Measurements from ENCODE around the gene CCDC188.
"Not testable (repeated sequence)": the region's sequence is repeated elsewhere in the genome, so short reads cannot be mapped to it uniquely, and the experiment has no call there.

The CCDC188 gene

DNA sequence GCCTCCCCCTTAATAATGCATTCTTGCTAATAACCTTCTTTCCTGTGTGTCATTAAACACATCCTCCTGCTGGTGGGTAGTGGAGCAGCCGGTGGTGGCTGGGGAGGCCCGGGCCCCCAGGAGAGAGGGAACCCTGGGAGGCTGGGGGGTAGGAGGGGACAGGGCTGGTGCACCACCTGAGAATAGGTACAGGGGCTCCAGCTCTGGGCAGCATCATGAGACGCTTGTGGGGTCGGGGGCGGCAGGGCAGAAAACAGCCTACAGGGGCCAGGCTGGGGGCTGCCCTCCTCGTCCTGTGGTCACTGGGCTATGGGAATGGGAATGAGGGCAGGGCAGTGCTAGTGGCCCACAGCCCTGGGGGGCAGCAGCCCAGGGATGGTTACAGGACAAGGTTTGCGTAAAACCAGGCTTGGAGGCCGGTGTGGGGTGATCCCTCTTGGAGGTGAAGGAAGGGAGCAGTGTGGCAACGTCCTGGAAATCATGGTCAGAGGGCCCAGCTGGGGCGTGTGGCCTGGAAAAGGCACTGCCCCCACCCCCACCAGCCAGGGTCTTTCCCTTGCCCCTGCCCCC lies 18.5 kb upstream of the CCDC188 start:
- no peak for DNase-seq

DNA sequence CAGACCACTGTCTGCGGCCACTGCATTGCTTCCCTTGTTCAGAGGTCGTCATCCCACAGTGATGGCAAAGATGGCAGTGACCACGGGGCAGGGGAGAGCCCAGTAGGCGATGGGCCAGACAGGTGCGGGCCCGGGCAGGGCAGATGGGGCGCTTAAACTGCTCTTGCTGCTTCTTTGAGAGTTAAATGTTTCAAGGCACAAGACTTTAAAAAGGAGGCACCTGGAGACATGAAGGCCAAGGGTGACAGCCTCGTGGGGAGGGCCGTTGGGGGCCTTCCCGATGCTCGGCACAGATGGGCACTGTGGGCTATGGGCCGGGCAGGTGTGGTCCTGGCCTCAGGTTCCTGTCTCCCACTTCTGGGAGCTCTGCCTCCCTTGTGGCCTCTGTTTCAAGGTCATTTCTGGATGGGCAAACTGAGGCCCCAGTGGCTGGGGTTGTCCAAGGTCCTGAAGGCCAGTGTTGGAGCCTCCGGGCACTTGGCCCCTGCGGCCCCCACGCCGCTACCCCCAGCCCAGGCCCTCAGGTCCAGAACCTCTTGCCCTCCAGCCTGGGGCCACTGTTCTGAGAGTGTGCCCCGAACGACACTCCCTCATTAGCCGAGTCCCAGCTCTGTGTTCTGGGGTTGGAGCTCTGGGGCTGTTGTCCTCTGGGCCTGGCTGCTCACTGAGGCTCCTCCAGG lies 16.9 kb upstream of the CCDC188 start:
- DNase-seq = no peak

DNA sequence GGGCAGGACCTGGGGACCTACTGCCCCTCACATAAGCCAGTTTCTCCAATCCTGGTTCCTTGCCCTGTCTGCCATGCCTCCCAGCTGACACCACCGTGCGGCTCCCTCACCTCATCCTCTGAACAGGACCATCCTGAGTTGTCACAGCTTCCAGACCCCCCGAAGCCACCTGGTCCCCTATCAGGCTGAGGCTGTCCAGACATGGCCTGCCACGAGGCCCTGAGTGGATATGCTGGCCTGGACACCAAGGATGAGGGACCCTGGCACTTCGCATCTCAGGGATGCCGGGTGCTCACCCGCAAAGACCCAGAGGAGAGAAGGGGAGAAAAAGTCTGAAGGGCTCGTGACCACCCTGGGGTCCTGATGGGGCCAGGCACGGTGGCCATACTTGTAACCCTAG lies 15.8 kb upstream of the CCDC188 start:
- DNase-seq = no peak

DNA sequence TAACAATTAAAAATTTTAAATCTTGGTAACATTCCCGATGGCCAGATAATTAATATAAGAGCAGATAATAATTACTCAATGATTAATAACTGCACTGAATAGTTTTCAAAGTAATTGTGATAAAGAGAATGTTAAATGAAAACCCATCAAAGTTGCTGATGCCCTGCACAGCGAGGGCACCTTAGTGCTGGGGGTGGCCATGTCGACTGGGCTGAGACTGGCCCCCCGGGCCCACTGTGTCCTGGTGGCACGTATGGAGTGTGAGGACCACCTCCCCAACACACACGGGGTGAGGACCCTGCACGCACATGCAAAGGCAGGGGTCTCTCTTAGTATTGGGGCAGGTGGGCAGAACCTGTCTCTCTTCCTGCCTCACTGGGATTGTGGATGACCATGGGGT lies 15.1 kb upstream of the CCDC188 start:
- DNase-seq = no peak

DNA sequence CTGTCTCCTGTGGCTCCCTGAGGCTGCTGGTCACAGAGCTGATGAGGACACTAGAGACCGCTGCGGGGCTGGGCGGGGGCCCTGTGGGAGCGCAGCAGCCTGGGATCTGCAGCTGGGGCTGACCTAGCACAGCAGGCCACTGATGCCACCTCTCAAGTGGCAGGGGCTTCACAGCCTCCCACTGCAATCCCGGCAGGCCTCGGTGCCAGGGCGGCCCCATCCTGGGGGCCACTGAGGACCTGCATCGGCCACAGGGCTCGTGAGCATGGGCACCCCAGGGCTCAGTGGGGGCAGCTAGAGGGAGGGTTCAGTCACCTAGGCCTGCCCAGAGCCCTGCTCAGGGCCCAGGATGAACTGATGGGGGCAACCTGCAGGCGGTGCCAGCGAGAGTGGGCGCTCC lies 14.6 kb upstream of the CCDC188 start:
- DNase-seq = no peak

DNA sequence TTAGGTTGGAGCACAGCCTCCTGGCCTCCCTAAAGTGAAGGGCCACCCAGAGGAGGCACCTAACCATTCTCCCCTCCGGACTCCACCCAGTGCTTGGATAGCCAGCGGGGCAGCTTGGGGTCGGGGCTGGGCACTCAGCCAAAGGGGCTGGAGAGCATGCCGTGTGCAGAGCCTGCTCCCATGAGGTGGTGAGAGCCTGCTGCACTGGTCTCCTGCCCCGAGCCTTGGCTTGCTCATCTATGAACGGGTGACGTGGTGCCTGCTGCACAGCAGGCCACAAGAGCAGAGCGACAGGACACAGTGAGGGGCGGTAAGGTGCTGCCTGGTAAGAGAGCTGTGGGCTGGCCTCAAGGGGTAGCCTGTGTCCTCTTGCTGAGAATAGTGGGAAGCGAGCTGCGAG lies 14.0 kb upstream of the CCDC188 start:
- DNase-seq = no peak

DNA sequence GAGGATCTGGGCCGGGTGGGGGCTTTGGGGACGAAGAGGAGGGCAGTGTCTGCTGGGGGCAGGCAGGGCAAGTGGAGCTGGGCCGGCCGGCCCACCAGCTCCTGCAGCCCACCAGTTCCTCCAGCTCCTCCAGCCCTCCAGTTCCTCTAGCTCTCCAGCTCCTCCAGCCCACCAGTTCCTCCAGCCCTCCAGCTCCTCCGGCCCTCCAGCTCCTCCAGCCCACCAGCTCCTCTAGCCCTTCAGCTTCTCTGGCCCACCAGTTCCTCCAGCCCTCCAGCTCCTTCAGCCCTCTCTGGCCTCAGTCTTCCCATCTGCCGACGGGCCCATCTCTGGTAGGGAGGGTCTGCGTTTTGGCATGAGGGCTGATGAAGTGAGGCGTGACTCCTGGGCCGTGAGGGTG lies 9.2 kb upstream of the CCDC188 start:
- no peak for DNase-seq

DNA sequence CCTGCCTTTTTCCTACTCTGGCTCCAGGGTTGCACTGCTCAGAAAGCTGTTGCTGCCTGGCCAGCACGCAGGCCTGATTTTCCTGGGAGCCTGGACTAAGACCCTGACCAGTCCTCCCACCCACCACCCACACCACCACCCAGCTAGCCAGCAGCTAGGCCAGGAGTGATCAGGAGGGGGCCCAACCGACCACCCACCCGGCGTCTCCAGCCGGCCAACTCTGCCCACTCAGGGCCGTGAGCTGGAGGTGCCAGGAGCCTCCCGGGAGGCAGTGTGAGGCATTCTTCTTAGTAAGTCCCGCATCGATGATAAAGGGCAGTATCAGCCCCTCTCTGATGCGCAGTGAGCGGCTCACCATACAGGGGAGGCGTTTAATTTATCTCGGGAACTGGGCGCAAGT lies 8.7 kb upstream of the CCDC188 start:
- DNase-seq = not testable (repeated sequence)

DNA sequence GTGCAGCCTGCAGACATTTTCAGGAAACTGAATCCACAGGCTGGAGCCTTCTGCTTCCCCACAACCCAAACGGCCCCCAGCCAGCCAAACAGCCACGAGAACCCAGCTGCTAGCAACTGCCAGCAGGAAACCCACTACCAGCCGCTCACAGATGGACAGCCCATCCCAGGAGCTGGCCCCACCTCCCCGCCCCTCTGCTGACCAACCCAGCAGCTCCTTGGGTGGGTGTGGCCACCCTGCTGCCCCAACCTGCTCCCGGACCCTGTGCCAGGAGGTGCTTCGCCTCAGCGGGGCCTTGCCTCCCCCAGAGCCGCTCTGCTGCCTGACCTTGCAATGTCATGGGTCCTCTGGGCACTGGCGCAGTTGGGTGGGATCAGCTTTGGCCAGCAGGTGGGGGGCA lies 8.2 kb upstream of the CCDC188 start:
- DNase-seq = no peak

DNA sequence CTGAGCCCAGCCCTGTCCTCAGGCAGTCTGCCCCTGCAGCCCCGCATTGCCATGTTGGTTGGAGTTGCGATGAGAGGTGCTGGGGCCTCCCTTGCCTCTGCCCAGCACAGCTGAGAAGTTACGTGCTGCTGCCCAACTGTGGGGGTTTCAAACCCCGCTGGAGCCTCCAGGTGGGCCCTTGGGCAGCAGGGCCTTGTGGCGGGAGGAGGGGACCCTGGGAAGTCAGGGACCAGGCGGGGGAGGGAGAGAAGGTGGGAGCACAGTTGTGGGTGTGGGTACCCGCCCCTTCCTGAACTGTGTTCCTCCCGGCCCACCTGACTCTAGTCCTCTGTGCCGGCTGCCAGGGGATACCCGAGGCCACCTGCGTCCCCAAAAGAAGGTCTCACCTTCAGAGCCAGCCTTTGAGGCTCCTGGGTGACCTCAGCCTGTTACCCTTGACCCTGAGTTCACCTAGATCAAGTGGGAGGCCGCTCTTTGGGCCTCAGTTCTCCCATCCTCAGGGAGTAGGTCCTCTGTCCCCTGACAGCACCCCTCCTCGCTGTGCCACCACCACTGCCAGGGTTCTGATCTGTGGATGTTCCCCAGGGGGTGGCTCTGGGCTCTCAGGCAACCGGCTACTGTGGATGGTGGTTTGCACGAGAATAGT lies 7.7 kb upstream of the CCDC188 start:
- DNase-seq = no peak

DNA sequence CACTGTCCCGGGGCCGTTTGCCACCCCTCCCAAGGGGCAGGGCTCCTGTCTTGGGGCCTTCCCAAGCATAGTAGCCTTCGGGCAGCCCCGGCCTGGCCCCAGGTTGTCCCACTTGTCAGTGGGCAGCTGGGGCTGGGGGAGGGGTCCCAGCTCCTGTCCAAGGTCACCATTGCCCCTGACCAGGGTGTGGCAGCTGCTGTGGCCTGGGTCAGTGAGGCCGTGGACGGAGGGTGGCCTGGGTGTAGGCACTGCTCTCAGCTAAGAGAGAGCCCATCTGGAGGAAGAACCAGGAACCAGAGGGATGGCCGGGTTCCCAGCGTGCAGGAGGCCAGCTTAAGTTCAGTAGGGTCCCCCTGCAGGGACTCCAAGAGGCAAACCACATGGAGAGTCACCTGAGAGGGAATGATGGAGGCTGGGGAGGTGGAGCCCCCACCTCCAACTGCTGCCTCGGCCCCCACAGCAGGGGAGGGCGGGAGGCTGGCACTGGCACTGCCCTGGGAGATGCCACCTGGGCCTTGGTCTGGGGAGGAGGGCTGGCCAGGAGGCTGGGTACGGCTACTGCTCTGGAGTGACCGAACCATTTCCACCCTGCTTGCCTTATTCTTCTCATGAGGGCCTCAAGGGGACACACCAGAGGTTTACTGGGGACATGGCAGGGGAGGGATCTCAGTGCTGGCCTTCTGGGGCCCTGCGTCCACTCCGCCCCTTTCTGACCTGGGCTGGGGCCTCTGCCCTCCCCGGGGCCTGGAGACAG lies 6.8 kb upstream of the CCDC188 start:
- no peak for DNase-seq

DNA sequence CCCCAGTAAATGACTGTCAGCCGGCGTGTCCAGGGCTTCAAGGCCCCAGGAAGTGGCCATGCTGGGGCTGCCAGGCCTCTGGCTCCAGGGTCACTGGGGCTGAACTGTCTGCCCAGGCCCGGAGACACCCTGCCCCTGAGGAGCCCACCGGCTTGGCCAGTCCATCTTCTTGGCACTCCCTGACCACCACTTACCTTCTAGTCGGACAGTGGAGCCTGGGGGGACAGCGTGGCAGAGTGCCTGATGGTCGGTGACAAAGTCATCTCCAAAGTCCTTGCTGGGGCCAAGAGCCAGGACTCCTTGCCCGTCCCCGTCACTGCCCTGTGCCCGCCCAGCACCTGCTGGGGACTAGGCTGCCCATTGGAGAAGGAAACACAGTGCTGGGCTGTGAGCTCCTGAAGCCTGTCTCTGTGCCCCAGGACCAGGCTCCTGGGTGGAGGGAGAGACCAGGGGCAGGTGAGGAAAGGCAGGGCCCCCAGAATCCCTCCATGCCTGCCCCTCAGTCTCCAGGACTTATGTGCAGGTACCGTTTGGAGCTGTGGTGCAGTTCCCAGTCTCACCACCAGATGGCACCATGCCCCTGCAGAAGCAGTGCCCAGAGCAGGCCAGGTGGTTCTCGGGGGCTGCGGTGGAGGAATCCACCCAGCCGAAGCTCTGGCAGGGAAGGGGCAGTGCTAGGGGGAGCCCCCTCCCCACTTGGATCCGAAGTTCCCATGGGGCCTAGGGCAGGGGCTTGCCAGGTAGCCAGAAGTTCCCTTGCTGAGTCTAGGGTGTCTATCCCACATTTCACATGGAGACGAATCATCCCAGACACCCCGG lies 6.0 kb upstream of the CCDC188 start:
- peak; percentile 69 for DNase-seq

DNA sequence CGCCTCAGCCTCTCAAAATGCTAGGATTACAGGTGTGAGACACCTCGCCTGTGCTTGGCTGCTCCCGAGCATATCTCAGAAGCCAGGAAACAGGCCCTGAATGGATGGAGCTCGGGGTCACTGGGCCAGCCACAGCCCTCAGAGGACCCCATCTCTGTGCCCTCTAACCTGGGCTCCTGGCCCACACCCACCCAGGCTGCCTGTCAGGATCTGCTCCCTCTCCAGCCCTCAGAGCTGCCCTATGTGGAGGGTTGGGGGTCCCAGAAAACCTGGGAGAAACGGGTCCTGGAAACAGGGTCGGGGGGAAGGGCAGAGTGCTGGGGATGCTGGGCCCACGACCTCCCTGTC lies 5.2 kb upstream of the CCDC188 start:
- no peak for DNase-seq

DNA sequence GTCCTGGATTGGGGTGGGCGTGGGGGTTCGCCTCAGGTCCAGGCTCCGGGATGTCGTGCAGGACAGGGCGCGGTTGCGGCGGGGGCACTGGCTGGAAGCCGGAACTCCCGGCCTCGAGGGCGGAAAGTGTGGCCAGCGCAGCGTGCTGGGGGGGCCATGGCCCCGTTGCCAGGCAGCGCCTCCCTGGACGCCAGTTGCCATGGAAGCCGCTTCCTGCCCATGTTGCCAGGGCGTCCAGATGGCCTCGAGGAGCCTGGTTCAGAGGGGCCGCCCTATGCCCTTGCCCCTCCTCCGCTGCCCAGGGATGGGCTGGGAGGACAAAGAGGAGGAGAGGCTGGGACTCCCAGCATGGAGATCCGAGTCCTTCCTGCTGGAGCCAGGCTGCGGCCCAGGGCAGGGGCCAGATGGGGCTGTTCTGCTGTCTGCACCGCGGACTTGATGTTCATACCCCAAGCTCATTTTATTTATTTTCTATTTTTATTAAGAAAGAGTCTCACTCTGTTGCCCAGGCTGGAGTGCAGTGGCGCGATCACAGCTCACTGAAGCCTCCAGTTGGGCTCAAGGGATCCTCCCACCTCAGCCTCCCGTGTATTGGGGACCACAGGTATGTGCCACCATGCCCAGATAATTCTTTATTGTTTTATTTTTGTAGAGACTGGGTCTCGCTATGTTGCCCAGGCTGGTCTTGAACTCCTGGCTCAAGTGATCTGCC lies 4.6 kb upstream of the CCDC188 start:
- peak; percentile 74 for DNase-seq

DNA sequence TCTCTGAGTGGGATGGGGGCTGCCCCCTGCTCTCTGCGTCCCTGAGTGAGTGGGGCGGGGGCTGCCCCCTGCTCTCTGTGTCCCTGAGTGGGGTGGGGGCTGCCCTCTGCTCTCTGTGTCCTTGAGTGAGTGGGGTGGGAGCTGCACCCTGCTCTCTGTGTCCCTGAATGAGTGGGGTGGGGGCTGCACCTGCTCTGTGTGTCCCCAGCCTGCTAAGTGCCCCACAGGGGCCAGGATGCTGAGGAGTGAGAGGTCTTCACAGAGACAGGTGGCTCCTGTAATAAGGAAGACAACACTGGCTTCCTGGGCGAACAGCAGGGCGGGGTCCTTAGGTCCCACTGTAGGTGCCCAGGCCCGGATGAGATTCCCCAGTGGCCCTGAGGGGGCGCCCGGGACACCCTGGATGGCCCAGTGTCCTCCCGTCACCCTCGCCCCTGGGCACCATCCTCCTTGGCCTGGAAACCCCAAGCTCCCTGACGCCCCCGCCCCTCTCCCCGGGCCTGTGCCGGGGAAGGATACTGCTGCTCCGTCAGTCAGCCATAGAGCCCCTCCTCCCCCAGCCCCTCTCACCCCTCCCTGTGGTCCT lies 3.8 kb upstream of the CCDC188 start:
- DNase-seq = no peak

DNA sequence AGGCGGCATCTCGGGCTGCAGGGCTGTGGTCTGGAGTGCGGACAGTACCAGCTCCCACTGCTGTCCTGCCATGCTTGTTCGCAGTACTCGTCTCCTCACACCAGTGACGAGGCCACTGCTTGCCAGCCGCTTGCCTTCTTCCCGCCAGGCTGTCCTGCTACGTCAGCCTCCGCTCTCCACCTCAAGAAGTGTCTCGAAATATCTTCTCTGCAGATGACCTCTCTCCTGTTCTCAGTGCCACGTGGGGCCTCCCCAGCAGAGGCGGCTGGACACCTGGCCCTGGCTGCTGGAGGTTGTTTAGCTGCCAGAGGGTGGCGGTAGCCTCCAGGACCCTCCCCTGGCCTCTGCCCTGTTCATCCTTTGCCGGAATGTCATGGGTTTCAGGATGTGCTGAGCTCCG lies 3.1 kb upstream of the CCDC188 start:
- DNase-seq = no peak

DNA sequence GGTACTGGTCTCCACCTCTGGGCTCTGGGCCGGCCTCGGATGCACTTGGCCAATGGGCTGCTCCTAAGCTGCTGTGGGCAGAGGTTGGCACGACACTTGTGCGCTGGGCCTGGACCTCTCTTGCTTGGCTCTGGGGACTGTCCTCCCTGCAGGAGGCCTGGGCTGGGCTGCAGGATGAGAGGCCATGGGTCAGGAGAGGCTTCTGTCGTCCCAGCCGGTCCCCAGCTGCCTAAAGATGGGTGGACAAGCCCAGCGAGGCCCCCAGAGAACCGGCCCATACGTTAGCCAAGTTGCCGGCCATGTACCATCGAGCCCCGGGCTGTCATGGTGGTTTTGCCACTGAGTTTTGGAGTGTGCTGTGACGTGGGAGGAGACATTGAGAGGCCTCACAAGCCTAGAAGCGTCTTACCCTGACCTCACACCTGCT lies 1.6 kb upstream of the CCDC188 start:
- no peak for DNase-seq

DNA sequence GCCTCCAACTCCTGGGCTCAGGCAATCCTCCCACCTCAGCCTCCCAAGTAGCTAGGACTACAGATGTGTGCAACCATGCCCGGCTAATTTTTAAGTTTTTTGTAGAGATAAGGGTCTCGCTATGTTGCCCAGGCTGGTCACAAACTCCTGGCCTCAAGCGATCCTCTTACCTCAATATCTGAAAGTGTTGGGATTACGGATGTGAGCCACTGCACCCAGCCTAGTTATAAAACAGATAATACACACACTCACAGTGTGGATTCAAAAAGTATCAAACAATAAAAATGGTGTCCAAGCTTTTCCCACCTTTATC lies 377 bp upstream of the CCDC188 start:
- no peak for DNase-seq

DNA sequence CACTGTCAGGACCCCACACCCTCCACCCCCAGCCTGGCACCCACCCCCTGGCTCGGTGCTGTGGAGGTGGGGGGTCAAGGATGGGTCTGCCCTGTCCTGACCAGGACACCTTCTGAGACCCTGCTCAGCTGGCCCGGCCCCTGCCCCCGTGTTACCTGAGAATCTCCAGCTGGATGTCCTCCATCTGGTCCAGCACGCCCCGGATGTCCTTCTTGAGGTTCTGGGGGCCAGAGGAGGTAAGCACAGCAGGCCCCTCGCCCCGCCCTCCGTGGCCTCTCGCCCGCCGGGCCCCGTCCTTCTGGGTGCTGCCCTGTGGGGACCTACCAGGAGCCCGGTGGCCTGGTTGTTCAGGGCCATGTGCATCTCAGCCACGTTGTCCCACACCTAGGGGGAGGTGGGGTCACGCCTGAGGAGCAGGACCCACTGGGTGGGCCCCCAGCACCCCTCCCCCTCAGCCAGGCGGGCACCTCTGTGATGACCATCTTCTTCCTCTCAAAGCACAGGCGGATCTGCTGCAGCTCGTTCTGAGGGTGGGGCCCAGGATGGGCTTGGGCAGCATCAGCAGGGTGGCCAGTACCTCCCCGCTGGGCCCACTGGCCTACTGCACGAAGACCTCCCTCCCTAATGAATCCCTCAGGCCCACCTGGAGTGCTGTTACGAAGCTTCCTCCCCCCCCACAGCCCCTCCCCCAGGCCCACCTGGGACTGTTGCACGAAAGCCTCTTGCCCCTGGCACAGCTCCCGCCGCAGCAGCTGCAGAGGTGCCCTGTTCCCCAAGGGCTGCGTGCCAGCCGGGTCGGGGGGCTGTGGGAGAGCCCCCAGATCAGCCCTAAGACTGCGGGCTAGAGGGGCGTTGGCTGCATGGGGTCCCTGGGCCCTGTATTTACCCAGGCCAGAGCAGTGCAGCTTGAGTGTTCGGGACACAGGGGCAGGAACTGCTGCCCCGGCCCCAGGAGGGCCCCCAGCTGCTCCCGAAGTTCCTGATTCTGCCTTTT lies 1.3 kb downstream of the CCDC188 start:
- no peak for DNase-seq

DNA sequence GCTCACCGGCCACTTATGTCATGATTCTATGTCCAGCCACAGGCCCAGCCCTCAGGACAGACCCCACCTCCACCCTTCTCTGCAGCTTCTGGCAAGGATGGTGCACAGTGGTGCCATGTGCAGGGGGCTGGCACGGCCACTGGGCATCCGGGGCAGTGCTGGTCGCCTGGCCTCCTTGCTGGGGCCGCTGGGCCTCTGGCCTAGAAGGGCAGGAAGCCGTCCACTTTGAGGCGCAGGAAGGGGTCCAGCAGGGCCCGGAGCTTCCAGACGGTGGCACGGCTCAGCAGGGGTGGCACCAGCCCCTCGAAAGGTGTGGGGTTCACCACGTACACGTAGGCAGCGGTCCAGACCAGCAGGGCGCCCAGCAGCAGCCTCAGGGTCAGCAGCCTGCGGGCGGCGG lies 2.4 kb downstream of the CCDC188 start:
- DNase-seq = no peak

Data from T1000 (cell line).